ENCODE data around the gene RAB7A. TPM values are rescaled to one million over a fixed set of nuclear protein-coding genes. Genes with fewer than 3 reads are reported as not detected.

The RAB7A gene
- total and polyA plus RNA-seq, 8 donors: 33.6 to 166 (median 103) TPM

DNA sequence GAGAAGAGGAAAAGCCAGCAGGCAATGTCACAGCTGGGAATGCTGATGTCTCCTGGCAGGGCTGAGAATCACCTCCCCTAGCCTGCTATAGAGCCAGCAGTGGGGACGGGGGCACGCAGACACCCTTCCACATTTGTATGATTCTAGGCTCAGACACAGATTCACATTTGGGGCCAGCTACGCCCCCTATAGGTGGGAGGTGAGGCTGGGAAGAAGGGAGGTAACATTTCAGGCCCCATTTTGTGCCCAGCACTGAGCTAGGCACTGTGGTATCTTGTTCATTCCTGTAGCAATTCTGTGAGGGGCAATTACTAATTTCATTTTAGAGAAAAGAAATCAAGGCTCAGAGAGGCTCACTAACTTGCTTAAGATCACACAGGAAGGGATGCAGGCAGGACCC is 137.6 kb downstream of the RAB7A start:
- Histone ChIP-seq H3K27ac (no peak overlapping the region), H3K9me3 (peaks cover 14 to 29% (median 23%) of the 10 kb centered on the region in 4 donors), H3K4me3 (no peak overlapping the region), H3K36me3 (no peaks in the 10 kb centered on the region), H3K4me1 (peaks cover 0 to 11% (median 4%) of the 10 kb centered on the region in 4 donors), H3K27me3 (no peaks in the 10 kb centered on the region)
- no peak for TF ChIP-seq EP300 (IDR thresholded peaks at IDR 0.05)
- no peak for TF ChIP-seq POLR2A (IDR thresholded peaks at IDR 0.05)
- no peak for TF ChIP-seq CTCF (IDR thresholded peaks at IDR 0.05)
- TF ChIP-seq POLR2AphosphoS5 (IDR thresholded peaks at IDR 0.05): no peak
- 56 to 87% (median 73%) methylated on average over 3 of the region's 3 CpGs for WGBS, 5 donors
- intact Hi-C loops (cut with DNase I; ENCODE audit: low total_unique reads): no loop called here
- DNase-seq: no peak

Small RNAs within 50 kb of the gene (small RNA-seq; reads per million reads assigned to genes)
- 0 reads per million in 4 donors for gene RF00399

Other genes starting within 250 kb of the RAB7A start
- gene GATA2, start 233.0 kb upstream of the RAB7A start, total RNA-seq: 1 to 10 TPM; 2.6 to 9.1 (median 5.3) TPM
- gene GATA2, start 233.0 kb upstream of the RAB7A start, polyA plus RNA-seq: 1 to 10 TPM; 2.3 to 3.5 (median 3.3) TPM
- 100 to 1,000 TPM in 4 of 5 donors, 10 to 100 TPM in 1; 80.5 to 328 (median 131) TPM for gene RPN1, start 75.4 kb upstream of the RAB7A start, total RNA-seq
- 10 to 100 TPM; 39.9 to 87.1 (median 83.0) TPM for gene RPN1, start 75.4 kb upstream of the RAB7A start, polyA plus RNA-seq
- 100 to 1,000 TPM in 1 of 5 donors, 10 to 100 TPM in 4; 21.0 to 160 (median 38.7) TPM for gene ACAD9, start 153.4 kb downstream of the RAB7A start, total RNA-seq
- 10 to 100 TPM; 17.1 to 24.5 (median 20.9) TPM for gene ACAD9, start 153.4 kb downstream of the RAB7A start, polyA plus RNA-seq

Measured in stomach (tissue), 9 donors.